ENCODE measurements around the gene IZUMO2.
"Not testable (repeated sequence)": the region's sequence is repeated elsewhere in the genome, so short reads cannot be mapped to it uniquely, and the experiment has no call there.

The IZUMO2 gene

GRCh38 chr19:50181121-50181520 is 18.0 kb upstream of the IZUMO2 start:
- DNase-seq, result no peak

DNA sequence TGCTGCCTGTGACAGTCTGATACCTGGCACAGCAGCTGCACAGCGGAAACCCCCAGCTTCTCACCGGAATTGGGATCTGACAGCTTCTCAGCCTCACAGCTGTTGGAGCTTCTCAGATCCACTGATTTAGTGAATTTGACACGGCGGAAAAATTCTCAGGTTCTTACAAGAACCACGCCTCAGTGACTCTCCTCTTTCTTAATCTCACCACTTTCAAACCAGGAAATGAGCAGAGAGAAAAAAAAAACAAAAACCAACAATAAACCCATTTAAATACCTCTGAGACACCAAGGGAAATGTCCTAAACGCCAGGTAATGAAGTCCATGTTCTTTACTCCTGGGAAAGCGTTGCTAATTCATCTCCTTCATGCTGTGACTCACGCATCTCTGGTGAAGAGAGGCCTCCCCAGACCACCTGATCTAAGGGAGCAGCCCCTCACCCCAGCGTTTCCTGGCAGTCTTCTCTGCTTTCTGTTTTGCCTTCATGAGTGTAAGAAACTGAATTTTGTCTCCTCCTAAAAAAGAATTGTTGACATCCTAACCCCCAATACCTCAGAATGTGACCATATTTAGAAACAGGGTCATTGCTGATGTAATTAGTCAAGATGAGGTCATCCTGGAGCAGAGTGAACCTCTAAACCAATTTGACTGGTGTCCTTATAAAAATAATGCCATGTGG is 15.9 kb upstream of the IZUMO2 start:
- DNase-seq, result no peak

DNA sequence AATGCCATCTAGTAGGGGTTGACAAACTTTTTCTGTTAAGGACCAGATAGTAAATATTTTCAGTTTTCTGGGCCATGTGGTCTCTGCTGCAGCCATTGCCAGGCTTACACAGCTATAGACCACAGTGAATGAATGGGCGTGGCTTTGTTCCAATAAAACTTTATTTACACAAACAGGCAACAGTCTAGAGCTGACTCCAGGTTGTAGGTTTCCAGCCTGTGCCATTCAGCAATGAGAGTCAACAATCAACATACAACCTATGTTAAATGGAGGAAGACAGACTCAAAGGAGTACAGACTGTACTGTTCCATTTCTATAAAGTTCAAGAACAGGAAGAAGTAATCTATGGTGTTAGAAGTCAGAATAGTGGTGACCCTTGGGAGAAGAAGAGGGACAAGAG is 15.2 kb upstream of the IZUMO2 start:
- DNase-seq, result no peak

- no peak for DNase-seq
Measured at GRCh38 chr19:50176775-50177174, 13.7 kb upstream of the IZUMO2 start.

DNA sequence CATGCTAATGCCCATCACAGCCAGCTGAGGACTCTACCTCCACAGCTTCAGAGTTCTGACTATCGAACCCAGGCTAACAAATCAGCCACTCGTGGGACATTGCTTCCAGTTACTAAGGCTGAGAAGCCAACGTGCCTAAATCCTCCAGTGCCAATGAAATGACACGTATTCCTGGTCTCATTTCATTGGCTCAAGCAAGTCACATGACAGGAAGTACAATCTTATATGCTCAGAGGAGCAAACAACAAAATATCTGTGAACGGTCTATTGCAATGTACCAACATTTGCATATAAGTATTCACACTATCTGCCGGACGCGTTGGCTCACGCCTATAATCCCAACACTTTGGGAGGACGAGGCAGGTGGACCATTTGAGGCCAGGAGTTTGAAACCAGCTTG is 12.8 kb upstream of the IZUMO2 start:
- DNase-seq, result no peak

DNA sequence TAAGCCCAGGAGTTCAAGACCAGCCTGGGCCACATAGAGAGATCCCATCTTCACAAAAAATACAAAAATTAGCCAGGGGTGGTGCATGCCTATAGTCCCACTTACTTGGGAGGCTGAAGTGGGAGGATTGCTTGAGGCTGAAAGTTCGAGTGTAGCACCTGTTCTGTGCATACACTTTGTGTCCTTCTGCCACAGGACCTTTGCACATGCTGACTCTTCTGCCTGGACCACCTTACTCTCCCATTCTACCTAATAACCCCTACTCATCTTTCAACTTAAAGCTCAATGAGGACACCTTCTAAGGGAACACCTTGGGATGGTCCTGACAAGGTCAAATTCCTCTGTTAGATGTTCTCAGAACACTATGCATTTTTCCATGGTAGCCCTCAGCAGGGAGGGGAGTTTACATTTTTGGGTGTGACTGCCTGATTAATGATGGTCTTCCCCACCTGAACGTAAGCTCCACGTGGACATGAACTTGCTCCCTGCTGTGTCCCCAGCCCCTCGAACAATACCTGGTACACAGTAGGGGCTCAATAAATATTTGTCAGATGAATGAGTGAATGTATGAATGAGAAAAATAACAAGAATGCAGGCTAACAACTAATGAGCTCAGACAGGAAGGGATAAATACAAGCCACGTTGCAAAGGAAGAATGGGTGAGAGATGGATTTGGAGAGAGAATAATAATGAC is 11.2 kb upstream of the IZUMO2 start:
- no peak for DNase-seq

GRCh38 chr19:50173127-50173526 is 10.0 kb upstream of the IZUMO2 start:
- no peak for DNase-seq

DNA sequence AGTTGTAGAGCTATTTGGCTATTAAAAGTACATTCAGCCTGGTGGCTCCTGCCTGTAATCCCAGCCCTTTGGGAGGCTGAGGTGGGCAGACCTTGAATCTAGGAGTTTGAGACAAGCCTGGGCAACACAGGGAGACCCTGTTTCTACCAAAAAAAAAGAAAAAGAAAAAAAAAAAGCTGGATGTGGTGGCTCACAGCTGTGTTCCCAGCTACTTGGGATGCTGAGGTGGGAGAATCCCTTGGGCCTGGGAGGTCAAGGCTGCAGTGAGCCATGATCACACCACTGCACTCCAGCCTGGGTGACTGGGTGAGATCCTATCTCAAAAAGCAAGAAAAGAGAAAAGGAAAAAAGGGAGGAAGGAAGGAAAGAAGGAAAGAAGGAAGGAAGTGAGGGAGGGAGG is 9.6 kb upstream of the IZUMO2 start:
- no peak for DNase-seq

GRCh38 chr19:50171752-50172151 is 8.7 kb upstream of the IZUMO2 start:
- DNase-seq, result no peak

DNA sequence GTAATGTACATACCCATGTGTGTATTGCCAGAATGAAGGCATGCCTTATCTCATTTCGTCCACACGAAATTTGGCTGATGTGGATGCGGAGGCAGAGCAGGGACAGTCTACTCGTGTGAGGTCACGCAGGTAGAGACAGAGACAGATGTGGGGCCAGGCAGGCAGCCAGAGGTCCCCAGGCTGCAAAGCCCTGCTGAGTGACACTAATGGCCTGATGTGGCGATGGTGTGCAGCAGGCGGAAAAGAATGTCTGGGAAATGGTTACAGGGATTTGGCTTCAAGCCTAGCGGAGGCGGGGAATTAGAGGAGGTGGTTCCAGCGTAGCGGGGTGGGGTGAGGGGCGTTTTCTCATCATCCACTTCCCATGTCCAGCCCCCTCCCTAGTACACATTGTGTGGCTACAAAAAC is 4.2 kb upstream of the IZUMO2 start:
- no peak for DNase-seq

DNA sequence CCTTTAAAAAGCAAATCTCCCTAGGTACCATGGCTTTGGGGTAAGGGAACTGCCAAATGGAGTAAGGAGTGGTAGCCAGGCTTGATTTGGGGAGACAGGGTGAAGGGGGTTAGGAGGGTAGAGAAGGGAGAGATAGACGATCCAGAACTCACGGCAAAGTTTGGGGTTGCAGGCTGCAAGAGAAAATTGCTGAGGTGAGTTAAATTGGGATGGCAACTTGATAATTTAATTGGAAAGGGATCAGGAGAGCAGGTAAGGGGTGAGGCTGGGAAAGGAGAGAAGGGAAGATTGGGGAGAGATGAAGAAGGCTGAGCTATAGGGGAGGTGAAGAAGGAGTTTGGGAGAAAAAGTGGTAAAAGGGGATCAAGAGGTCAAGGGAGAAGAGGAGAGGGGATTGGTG is 4.0 kb downstream of the IZUMO2 start:
- DNase-seq, result no peak

- DNase-seq, result no peak
Measured at GRCh38 chr19:50158577-50158976, 4.5 kb downstream of the IZUMO2 start.

- DNase-seq, result no peak
Measured at GRCh38 chr19:50155520-50156109, 7.5 kb downstream of the IZUMO2 start.

DNA sequence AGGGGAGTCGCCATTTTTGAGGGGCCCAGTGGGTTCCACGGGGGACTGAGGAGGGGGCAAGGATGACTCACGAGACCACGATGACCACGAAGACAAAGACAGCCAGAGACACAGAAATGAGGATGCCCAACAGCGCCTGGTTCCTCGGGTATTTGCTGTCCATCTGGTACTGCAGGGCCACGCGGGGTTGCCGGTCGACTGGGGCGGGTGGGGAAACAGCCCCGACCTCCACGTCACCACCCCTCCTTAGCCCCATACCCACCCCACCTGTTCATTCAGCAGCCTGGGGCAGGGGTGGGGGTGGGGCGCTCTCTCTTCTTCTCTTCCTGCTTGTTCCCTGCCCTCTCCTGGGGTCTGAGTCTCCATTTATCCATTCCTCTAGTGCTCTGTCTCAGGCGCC is 8.6 kb downstream of the IZUMO2 start:
- no peak for DNase-seq

GRCh38 chr19:50152578-50152977 is 10.5 kb downstream of the IZUMO2 start:
- no peak for DNase-seq

GRCh38 chr19:50148528-50148927 is 14.6 kb downstream of the IZUMO2 start:
- DNase-seq, result no peak

DNA sequence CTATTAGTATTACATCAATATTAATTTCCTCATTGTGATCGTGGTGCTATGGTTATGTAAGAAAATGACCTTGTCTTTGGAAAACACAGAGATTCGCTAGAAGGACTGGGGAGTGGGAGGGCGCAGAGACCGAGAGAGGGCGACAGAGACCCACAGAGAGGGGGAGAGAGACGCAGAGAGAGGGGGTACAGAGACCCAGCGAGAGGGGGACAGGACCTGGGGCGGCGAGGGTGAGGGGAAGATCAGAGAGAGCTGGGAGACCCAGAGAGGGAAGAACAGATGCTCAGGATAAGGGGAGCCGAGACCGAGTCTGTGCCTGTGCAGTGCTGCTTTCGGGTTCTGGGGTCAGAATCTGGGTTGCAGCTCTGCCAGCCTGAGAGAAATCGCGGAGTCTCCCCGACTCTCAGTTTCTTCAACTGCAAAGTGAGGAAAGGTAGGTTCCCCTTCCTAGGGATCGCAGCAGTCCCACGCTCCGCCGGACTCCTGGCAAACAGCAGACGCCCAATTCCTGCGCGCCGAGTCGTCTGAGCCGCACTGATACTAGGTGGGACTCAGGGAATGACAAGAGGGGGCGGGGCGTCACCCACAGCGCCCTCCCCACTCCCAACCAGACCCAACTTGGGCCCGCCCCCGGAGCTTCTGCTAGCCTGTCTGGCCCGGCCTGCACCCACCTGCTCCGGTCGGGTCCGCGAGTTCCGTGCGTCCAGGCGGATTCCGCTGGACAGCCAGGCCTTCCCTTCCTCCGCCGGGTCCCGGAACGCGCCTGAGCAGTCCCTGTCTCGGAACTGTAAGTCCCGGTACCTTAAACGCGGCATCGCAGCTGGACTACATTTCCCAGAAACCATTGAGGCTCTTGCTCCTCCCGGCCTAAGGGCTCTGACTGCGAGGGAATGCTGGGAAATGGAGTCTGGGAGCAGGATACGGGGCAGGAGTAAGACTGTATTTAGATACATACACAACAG is 15.3 kb downstream of the IZUMO2 start:
- DNase-seq, result peak; percentile 93 to 94

GRCh38 chr19:50141921-50142320 is 21.2 kb downstream of the IZUMO2 start:
- DNase-seq, result not testable (repeated sequence)

- not testable (repeated sequence) for DNase-seq
Measured at GRCh38 chr19:50140118-50140845, 22.8 kb downstream of the IZUMO2 start.

DNA sequence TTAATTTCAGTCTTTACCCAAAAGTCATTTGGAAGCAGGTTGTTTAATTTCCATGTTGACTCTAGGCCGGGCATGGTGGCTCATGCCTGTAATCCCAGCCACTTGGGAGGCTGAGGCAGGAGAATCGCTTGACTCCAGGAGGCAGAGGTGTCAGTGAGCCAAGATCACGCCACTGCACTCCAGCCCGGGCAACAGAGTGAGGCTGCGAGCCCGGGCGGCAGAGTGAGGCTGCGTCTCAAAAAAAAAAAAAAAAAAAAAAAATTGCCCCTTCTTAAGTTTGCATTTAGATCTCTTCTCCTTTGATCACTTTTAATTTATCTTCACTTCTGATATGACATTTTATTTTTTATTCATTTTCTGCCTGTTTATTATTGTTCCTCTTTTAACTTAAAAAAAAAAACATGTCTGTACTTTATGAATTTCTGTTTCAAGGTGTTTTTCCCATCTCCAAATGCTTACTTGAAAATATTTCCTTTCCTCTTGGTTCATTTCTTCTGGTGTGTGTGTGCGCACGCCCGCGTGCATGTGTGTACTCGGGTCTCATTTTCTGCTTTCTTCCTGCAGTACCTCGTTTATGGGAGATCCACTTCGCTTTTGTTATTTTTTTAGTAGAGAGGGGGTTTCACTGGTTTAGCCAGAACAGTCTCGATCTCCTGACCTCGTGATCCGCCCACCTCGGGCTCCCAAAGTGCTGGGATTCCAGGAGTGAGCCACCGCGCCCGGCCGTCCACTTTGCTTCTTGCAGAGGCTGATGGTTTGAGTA is 26.3 kb downstream of the IZUMO2 start:
- DNase-seq, result not testable (repeated sequence)

GRCh38 chr19:50135856-50136602 is 27.1 kb downstream of the IZUMO2 start:
- not testable (repeated sequence) for DNase-seq

All from hippocampal formation (tissue), 2 donors.